Uterus (tissue), 2 donors: ENCODE data around the gene GGA3.

Source experiments
- POLR2A ChIP-seq, 2 donors: fragments of 450-650 bp; IDR thresholded peaks; one replicate each; pipeline ENCODE4 v1.6.1; 2016; ENCODE audit warnings: antibody characterized with exemption in 2 of 2, mild to moderate bottlenecking in 1 of 2, moderate library complexity in 1 of 2
- TF ChIP-seq, protein P1 (sequence below), 4 experiments: fragments of 200-600 bp in 2 of 4; fragments of 450-650 bp in 2 of 4; sonication (generic) in 2 of 4; IDR thresholded peaks; one replicate each; pipeline ENCODE4 v1.5.1; 2016 to 2019; ENCODE audit warnings: antibody characterized with exemption in 4 of 4, mild to moderate bottlenecking in 2 of 4, moderate library complexity in 1 of 4

DNA sequence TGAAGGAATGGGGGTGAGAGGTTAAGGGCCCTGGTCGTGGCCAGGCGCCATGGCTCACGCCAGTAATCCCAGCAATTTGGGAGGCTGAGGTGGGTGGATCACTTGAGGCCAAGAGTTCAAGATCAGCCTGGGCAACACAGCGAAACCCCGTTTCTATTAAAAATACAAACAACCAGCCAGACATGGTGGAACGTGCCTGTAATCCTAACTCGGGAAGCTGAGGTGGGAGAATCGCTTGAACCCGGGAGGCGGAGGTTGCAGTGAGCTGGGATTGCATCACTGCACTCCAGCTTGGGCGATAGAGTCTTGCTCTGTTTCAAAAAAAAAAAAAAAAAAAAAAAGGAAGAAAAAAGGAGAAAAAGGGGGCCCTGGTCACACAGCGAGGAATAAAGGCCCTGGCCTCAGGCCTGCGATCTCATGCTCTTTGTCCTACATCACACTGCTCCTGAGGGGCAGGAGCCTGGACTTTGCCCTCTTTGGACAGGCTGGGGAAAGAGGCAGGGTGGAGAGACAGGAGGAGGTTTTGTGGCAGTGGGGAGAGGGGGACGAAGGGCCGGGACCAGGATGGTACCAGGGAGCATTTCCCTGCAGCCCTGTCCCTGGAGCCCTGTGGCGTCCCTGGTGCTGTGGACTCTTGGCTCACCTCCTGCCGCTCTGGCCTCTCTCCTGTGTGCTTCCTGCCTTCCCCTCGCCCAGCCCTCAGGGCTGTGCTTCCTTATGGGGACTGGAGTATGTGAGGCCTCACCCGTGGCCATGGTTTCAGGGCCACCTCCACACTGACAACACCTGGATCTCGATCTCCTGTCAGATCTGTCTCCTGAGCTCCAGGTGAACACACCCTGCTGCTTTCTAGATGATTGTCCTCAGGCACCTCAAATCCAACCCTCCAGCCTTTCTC lies 47.6 kb upstream of the GGA3 start:
- TF ChIP-seq, protein P1, sequence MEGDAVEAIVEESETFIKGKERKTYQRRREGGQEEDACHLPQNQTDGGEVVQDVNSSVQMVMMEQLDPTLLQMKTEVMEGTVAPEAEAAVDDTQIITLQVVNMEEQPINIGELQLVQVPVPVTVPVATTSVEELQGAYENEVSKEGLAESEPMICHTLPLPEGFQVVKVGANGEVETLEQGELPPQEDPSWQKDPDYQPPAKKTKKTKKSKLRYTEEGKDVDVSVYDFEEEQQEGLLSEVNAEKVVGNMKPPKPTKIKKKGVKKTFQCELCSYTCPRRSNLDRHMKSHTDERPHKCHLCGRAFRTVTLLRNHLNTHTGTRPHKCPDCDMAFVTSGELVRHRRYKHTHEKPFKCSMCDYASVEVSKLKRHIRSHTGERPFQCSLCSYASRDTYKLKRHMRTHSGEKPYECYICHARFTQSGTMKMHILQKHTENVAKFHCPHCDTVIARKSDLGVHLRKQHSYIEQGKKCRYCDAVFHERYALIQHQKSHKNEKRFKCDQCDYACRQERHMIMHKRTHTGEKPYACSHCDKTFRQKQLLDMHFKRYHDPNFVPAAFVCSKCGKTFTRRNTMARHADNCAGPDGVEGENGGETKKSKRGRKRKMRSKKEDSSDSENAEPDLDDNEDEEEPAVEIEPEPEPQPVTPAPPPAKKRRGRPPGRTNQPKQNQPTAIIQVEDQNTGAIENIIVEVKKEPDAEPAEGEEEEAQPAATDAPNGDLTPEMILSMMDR (IDR thresholded peaks at IDR 0.05): no peak
- TF ChIP-seq POLR2A (IDR thresholded peaks at IDR 0.05): no peak
